ENCODE data around the gene ACSF3.

Gene ACSF3

DNA sequence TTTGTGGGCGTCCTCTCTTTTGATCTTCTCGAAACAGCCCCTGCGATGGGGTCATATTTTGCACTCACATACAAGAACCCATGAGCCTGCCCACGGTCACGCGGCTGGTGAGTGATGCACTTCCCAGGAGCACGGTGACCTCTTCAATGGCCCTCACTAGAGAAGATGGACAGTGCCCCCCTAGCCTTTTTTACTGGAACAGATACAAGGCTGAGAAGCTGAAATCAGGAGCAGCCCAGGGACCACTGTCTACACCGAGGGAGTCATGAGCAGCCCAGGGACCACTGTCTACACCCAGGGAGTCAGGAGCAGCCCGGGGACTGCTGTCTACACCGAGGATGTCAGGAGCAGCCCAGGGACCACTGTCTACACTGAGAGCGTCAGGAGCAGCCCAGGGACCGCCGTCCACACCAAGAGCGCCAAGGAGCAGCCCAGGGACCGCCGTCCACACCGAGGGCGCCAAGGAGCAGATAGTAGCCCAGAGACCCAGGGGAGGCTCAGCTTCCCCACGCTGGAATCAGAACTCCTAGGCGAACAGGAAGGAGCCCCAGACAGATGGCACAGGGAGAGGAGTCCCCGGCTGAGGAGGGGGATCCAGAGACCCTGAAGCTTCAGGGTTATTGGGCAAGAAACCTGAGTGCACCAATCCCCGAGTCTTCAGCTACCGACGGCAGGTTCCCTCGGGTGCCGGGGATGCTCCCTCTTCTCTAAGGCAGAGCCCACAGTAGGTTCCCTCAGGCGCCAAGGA lies 23.7 kb downstream of the ACSF3 start:
- TF ChIP-seq PPARA (CRISPR knock-in tag; IDR thresholded peaks at IDR 0.05; ENCODE audit: borderline replicate concordance) (no peak), ZNF70 (CRISPR knock-in tag; IDR thresholded peaks at IDR 0.05) (no peak)
- no peak for ATAC-seq

DNA sequence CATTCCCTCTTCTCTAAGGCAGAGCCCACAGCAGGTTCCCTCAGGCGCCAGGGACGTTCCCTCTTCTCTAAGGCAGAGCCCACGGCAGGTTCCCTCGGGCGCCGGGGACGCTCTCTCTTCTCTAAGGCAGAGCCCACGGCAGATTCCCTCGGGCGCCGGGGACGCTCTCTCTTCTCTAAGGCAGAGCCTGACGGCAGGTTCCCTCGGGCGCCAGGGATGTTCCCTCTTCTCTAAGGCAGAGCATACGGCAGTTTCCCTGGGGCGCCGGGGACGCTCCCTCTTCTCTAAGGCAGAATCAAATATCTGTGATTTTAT lies 24.3 kb downstream of the ACSF3 start:
- no peak for ATAC-seq
- TF ChIP-seq ESRRG (CRISPR knock-in tag; IDR thresholded peaks at IDR 0.05) (no peak), TCF4 (CRISPR knock-in tag; IDR thresholded peaks at IDR 0.05; ENCODE audit: borderline replicate concordance) (no peak), ISL1 (CRISPR knock-in tag; IDR thresholded peaks at IDR 0.05) (no peak), ARNTL (CRISPR knock-in tag; IDR thresholded peaks at IDR 0.05; ENCODE audit: borderline replicate concordance, low read depth) (no peak)
- TF ChIP-seq, protein P1, sequence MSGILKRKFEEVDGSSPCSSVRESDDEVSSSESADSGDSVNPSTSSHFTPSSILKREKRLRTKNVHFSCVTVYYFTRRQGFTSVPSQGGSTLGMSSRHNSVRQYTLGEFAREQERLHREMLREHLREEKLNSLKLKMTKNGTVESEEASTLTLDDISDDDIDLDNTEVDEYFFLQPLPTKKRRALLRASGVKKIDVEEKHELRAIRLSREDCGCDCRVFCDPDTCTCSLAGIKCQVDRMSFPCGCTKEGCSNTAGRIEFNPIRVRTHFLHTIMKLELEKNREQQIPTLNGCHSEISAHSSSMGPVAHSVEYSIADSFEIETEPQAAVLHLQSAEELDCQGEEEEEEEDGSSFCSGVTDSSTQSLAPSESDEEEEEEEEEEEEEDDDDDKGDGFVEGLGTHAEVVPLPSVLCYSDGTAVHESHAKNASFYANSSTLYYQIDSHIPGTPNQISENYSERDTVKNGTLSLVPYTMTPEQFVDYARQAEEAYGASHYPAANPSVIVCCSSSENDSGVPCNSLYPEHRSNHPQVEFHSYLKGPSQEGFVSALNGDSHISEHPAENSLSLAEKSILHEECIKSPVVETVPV (CRISPR knock-in tag; IDR thresholded peaks at IDR 0.05): no peak

DNA sequence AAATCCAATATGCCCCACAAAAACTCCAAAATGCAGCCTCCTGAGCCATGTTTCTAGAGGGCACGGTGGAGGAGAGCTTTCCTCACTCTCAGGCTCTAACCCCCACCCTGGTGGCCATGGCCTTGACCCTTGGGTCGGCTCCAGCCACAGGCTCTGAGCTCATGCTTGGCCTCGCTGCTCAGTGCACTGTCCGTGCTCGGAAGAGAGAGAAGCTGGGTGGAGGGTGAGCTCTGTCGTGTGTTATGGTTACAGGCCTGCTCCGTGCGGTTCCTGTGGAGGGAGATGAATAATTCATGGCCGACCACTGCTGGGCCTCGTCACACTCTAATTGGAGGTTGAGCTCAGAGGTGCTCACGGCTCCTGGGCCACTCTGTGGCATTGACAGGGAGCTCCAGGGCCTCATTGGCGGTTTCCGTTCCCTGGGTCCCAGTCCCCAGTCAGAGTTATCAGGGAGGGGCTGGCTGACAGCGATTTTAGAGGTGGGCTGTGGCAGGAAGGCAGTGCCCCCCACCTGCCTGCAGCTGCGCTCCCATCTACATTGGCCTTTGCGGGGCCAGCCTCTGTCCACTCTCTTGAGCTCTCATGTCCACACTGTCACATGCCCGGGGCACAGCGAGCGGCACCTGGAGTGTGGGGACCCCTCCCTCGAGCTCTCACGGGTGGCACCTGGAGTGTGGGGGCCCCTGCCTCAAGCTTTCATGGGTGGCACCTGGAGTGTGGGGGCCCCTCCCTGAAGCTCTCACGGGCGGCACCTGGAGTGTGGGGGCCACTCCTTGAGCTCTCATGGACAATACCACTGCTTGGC lies 24.9 kb downstream of the ACSF3 start:
- ATAC-seq: no peak
- TF ChIP-seq ZFP30 (CRISPR knock-in tag; IDR thresholded peaks at IDR 0.05) (no peak), TOX (CRISPR knock-in tag; IDR thresholded peaks at IDR 0.05; ENCODE audit: borderline replicate concordance) (no peak), ZC3H10 (CRISPR knock-in tag; IDR thresholded peaks at IDR 0.05) (no peak), PATZ1 (CRISPR knock-in tag; IDR thresholded peaks at IDR 0.05; ENCODE audit: borderline replicate concordance) (no peak), OSR1 (CRISPR knock-in tag; IDR thresholded peaks at IDR 0.05) (no peak), CSDC2 (CRISPR knock-in tag; IDR thresholded peaks at IDR 0.05) (no peak), SNAI2 (CRISPR knock-in tag; IDR thresholded peaks at IDR 0.05) (no peak), ARNTL (CRISPR knock-in tag; IDR thresholded peaks at IDR 0.05; ENCODE audit: borderline replicate concordance, low read depth) (no peak), GLIS3 (CRISPR knock-in tag; IDR thresholded peaks at IDR 0.05) (no peak), RARB (CRISPR knock-in tag; IDR thresholded peaks at IDR 0.05) (no peak), ZFP3 (CRISPR knock-in tag; IDR thresholded peaks at IDR 0.05) (no peak), BACH2 (CRISPR knock-in tag; IDR thresholded peaks at IDR 0.05; ENCODE audit: borderline replicate concordance) (no peak)
- TF ChIP-seq, protein P1 (CRISPR knock-in tag; IDR thresholded peaks at IDR 0.05): no peak

DNA sequence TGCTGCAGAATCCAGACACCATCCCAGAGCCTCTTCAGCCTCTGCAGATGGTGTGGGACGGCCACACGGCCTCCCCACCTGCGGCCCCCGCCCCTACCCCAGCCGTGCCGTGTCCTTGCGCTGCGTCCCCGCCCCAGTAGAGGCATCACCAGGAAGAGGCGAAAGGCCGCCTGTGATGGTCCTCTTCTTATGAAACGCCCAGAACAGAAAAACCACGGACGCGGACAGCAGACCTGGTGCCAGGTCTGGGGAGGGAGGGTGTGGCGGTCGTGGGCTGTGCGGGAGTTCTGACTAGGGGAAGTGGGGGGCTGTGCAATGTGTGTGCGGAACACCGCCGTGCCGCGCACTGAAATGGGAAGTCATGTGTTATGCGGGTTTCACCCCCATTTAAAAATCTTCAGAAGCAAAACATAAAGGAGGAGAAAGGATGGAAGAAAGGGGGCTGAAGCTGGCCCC lies 25.5 kb downstream of the ACSF3 start:
- no peak for TF ChIP-seq BACH2 (CRISPR knock-in tag; IDR thresholded peaks at IDR 0.05; ENCODE audit: borderline replicate concordance)
- no peak for TF ChIP-seq ZFP3 (CRISPR knock-in tag; IDR thresholded peaks at IDR 0.05)
- no peak for TF ChIP-seq GLIS3 (CRISPR knock-in tag; IDR thresholded peaks at IDR 0.05)
- no peak for TF ChIP-seq ZFP30 (CRISPR knock-in tag; IDR thresholded peaks at IDR 0.05)
- no peak for TF ChIP-seq ARNTL (CRISPR knock-in tag; IDR thresholded peaks at IDR 0.05; ENCODE audit: borderline replicate concordance, low read depth)
- TF ChIP-seq PPARA (CRISPR knock-in tag; IDR thresholded peaks at IDR 0.05; ENCODE audit: borderline replicate concordance): no peak
- no peak for TF ChIP-seq ZNF565 (CRISPR knock-in tag; conservative IDR thresholded peaks at IDR 0.05; ENCODE audit: low read depth)
- TF ChIP-seq CSDC2 (CRISPR knock-in tag; IDR thresholded peaks at IDR 0.05): no peak
- TF ChIP-seq RARB (CRISPR knock-in tag; IDR thresholded peaks at IDR 0.05): no peak
- no peak for TF ChIP-seq OSR1 (CRISPR knock-in tag; IDR thresholded peaks at IDR 0.05)
- no peak for TF ChIP-seq TCF4 (CRISPR knock-in tag; IDR thresholded peaks at IDR 0.05; ENCODE audit: borderline replicate concordance)
- TF ChIP-seq, protein P2, sequence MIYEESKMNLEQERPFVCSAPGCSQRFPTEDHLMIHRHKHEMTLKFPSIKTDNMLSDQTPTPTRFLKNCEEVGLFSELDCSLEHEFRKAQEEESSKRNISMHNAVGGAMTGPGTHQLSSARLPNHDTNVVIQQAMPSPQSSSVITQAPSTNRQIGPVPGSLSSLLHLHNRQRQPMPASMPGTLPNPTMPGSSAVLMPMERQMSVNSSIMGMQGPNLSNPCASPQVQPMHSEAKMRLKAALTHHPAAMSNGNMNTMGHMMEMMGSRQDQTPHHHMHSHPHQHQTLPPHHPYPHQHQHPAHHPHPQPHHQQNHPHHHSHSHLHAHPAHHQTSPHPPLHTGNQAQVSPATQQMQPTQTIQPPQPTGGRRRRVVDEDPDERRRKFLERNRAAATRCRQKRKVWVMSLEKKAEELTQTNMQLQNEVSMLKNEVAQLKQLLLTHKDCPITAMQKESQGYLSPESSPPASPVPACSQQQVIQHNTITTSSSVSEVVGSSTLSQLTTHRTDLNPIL (CRISPR knock-in tag; IDR thresholded peaks at IDR 0.05; ENCODE audit: low read depth): no peak
- no peak for ATAC-seq

Measured in SK-N-SH treated with all-trans-retinoic acid at 6 μM for 48 hours (cell line).